ENCODE data around the gene SPTA1.
"Not testable (repeated sequence)": the region's sequence is repeated elsewhere in the genome, so short reads cannot be mapped to it uniquely, and the experiment has no call there.

DNA sequence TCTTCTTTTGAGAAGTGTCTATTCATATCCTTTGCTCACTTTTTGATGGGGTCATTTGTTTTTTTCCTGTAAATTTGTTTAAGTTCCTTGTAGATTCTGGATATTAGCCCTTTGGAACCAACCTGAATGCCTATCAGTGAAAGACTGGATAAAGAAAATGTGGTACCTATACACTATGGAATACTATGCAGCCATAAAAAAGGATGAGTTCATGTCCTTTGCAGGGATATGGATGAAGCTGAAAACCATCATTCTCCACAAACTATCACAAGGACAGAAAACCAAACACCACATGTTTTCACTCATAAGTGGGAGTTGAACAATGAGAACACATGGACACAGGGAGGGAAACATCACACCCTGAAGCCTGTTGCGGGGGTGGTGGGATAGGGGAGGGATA is 1.8 kb upstream of the SPTA1 start:
- TF ChIP-seq POLR2AphosphoS5, POLR2A (IDR thresholded peaks at IDR 0.05; ENCODE audit: low read depth, low read length): not testable (repeated sequence)

Measured in GM12892 (cell line).